Central memory CD4-positive, alpha-beta T cell (primary cell): ENCODE data around the gene CYSTM1.
A peak's percentile ranks its signal among the peaks of the same experiment; 100 is the strongest.

Source experiments
- DNase-seq: peaks from one replicate; pipeline ENCODE4 v3.0.0; 2022
- total RNA-seq, 3 experiments: gene quantifications; one replicate each; lab custom pipeline; 2026; lab: John Stamatoyannopoulos, UW

CYSTM1 gene
- total RNA-seq: 4.4 to 14.8 (median 7.5) reads per million in 3 experiments

DNA sequence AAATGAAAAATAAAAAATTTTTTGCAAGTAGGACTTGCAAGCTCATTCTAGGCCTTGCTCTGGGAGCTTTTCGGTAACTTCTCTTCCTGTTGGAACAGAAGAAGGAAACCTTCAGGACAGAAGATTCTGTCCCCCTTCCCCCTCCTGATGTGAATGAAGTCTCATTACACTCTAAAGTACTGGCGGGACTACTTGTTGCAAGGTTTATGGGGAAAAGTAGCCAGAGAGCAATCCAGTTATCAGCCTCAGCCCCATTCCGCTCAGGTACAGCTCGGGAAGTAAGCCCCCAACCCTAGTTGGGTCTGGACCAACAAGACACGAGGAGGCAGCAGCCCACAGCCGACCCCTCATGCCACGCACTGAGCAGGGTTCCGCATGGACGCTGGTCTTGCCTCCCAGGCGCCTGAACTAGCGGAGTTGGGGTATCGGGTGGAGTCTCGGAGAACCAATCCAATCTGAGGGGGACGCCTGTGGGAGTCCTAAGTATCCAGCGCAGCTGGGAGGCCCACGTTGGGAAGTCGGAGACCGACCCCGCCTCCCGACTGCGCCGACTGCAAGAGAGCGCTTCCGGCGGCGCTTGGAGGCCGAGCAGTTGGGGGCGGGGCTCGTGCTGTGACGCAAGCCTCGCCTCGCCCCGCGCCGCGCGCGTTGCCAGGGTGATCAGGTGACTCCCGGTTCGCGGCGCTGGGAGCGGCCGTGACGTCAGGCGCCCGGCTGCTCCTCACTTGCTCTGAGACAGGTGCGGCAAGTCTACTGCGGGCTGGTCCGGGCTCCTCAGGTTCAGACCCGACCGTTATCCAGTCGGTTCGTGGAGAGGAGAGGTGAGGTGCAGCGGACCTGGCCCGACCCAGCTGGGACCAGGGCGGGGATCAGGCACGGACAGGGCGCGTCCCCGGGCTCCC is at the start of gene CYSTM1:
CYSTM1 (plus strand) TSS at position 724 of the 902 bp plus-strand sequence. CDS start 19,278 bp downstream, outside the sequence.
- peak; percentile 98 for DNase-seq

- no peak for DNase-seq
Observed at GRCh38 chr5:140125637-140126036, 49.4 kb upstream of the CYSTM1 start, which contains the start of gene IGIP. TSS of gene IGIP (plus strand) at chr5:140125937. CDS start at chr5:140128477, 2,540 bp downstream.

DNA sequence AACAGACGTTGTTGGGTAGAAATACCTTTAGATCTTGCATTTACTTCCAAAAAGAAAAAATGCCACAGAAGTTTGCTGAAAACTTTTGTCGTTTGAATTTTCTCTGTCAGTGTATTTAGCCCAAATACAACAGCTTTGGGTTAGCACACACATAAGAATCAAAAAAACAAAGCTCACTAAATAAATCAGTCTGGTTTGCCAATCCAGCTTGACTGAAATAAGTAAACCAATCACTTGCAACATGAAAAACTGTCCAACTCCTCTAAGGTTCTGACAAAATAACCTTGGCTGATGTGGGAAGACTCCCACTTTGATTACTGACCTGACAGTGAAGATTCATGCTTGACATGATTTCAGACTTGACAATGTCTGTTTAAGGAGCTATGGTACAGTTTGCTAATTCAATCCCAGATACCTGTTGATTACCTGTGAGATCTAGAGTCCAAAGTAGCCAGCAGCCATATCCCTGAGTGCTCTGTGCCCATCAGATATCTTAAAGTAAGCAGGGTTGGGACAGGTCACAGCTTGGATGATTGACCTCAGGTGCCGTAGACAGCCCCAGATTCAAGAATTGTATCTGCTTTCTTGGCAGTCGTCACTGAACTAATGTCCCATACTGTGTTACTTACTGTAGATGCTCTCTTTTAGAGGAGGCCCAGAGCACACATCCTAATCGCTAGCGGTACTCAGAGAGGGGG is 48.5 kb upstream of the CYSTM1 start:
- no peak for DNase-seq

- DNase-seq: no peak
Observed at GRCh38 chr5:140128376-140128775, 46.6 kb upstream of the CYSTM1 start.

DNA sequence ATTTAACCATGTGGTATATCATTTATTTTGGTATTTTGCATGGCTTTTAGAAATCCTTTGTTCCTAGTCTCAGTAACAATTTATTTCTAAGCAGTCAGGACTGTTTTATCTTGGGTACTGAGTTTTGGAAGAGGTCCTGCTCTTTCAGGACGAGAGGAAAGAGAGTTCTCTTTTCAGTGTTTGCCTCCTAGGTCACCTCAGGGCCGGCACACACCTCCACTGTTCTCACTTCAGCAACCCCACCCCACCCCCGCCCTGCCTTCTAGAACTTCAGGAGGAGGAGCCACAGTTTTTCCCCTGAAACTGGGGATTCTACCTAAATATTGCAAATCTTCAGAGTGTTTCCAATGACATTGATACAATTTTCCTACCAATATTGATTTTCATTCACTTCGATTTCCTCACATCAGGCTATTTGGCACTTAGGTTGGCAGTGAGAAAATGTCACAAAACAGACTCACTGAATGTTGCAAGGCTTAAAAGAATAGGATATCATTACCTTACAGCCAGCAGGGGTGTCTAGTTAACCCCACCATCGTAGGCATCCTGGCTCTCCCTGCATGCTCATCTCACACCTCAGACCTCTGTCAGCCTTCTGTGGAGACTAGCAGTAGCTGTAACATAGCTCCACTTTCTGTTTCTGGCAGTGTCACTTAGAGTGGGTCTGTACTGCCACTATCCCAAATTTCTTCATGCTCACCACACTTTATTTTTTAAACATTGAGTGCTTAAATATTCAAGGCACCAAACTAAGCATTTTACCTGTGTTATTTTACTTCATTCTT is 43.8 kb upstream of the CYSTM1 start:
- DNase-seq: no peak

GRCh38 chr5:140131967-140132409 is 43.0 kb upstream of the CYSTM1 start:
- DNase-seq: no peak

DNA sequence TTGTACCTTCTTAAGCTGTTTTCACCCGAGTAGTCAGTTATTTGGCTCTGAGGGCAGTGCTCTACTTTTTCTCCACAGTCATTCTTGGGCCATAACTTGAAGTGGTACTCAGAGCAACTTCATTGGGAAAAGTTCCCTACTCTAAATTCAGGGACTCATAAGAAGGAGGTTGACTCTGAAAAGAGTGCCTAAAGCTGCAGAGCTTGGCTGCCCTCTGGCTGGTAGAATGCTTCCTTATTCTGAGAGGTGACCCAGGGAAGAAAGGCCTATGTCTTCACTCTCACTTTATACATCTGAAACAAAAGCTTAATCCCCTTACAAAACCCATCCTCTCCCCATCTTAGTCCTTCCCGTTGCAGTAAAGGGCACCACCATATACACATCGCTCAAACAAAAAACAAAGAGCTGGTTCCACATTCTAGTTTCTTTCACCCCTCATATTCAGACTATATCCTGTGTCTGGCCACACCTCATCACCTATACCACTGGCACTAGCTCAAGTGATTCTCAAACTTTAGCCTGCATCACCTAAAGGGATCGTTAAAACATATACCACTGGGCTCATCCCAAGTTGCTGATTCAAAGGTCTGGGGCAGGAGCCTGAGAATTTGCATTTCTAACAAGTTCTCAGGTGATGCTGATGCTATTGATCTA is 41.3 kb upstream of the CYSTM1 start:
- DNase-seq: no peak

GRCh38 chr5:140134277-140134935 is 40.6 kb upstream of the CYSTM1 start:
- no peak for DNase-seq

- DNase-seq: no peak
Observed at GRCh38 chr5:140135127-140135526, 39.9 kb upstream of the CYSTM1 start.

GRCh38 chr5:140136624-140137023 is 38.4 kb upstream of the CYSTM1 start:
- DNase-seq: no peak

GRCh38 chr5:140140435-140140834 is 34.6 kb upstream of the CYSTM1 start:
- no peak for DNase-seq

DNA sequence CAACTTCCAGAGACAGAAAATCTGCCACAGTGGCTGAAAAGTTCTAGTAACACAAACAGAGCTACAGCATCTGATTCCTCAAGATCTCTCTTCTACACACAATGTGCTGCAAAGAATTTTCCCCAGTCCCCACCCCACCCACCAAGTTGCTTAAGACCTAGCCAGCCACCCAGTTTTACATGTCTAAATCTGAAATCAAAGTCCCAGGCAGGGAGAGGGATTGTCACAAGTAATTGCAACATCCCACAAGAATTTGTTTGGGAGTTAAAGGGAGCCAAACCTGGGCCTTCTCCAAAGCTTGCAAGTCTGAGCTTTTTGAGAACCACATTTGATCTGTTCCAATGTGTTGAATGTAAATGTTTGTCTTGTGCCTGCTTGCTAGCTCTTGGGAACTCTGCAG is 33.7 kb upstream of the CYSTM1 start:
- DNase-seq: no peak

DNA sequence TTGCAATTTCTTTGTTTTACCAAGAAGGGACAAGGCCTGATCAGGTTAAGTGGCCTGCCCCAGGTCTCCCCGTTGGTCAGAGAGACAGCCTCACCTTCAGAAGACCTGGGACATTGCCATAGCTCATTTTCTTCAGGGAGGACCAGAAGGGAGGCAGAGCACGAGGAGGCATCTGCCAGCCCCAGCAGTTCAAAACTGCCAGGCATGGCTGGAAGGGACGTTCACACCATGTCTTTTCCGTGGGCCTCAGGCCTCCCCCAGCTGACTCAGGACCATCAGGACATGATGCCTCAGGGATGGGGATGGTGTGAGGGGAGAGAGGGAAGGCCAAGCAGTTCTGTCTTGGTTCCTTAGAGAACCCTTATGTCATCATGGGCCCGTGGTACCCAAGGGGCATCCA is 32.7 kb upstream of the CYSTM1 start:
- no peak for DNase-seq

DNA sequence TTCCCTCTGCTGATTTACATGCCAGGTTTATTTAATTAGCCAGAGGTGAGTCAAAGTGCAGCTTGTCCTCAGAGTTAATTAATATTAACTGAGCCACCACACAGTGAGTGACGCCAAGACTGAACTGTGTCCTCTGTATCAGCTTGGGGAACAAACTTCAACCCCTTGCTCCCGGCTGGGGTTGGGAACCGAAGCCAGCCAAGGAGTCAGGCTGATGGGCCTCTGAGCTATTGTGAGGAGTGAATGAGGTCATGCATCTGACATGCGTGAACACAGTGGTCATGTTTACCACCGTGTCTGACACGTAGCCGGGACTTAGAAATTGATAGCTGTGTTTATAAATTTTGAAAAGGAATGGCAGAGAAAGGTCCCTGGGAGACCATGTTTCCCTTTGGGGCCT is 32.1 kb upstream of the CYSTM1 start:
- no peak for DNase-seq

DNA sequence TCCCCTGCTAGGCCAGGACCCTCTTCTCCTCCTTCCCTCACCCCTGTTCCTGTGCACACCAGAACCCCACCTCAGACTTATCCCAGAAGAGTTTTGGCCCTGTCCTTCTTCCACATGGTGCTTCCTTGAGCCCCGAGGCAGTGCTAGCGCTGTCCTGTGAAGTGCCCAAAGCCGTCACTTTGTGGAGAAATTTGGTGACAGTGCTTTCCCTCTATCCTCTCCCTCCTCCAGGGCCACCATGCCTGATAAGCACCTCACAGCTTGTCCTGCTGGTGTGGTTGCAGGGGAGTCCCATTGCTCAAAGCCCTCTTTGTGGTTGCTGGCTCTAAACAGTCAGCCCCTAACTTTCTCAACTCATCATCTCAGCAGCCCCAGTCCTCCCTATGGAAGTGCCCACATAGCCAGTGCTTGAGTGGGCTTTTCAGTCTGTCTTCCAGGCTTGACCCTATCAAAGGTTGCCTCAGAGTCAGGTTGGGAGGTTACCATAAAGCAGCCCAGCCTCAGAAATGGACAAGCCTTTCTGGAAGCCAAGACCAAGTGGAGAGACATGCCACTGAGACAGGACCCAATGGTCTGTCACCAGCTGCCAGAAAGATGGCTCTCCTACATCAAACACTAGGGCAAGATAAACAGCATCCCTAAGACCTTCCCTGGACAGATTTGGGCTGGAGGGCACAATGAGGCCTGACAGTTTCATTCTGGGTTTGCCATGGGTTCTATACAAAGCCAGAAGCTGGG is 31.3 kb upstream of the CYSTM1 start:
- no peak for DNase-seq

GRCh38 chr5:140145256-140145655 is 29.7 kb upstream of the CYSTM1 start:
- no peak for DNase-seq

- peak; percentile 42 for DNase-seq
Observed at GRCh38 chr5:140145818-140146522, 29.0 kb upstream of the CYSTM1 start.

- no peak for DNase-seq
Observed at GRCh38 chr5:140146523-140146842, 28.5 kb upstream of the CYSTM1 start.

DNA sequence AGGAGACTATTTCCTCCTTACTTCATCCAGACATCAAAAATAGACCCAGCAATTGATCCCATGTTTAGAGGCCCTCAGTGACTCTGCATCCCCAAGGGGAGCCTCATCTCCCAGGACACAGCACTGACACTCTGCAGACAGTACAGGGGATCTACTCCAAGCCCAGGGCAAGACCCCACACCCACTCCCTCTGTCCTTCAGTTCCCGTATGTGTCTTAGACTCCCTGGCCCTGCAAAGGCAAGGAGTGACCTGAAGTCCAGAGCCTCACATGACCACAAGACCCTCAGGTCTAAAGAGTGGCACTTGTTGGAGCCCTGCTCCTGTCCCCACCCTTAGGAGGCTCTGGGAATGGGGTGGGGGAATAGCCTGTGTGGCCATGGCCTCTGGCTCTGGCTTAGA is 27.5 kb upstream of the CYSTM1 start:
- no peak for DNase-seq

- DNase-seq: no peak
Observed at GRCh38 chr5:140148508-140148907, 26.5 kb upstream of the CYSTM1 start.

GRCh38 chr5:140150201-140150600 is 24.8 kb upstream of the CYSTM1 start:
- no peak for DNase-seq
